Measurements from ENCODE around the gene HS3ST3A1.

- no peak for TF ChIP-seq CTCF (IDR thresholded peaks at IDR 0.05)
- TF ChIP-seq POLR2A (IDR thresholded peaks at IDR 0.05): no peak
Measured at GRCh38 chr17:13642188-13642587, 40.5 kb upstream of the HS3ST3A1 start.
